Measurements from ENCODE around the gene MIAT. TPM values are rescaled to one million over a fixed set of nuclear protein-coding genes. Genes with fewer than 3 reads are reported as not detected.

Gene MIAT
- total RNA-seq, 1 donor from 2014 or later, result 7.0 TPM

GRCh38 chr22:26663374-26663923 lies 6.1 kb downstream of the MIAT start:
- no peak for DNase-seq (ENCODE audit: low spot score in 2 of 2, unreplicated experiment in 2 of 2)
- Mint-ChIP-seq H3K4me1 (peaks cover 6% of the 10 kb centered on the region), H3K9me3 (no peaks in the 10 kb centered on the region), H3K36me3 (no peaks in the 10 kb centered on the region), H3K27ac (no peak overlapping the region), H3K27me3 (ENCODE audit: low read depth) (peaks cover 25% of the 10 kb centered on the region), H3K4me3 (no peak overlapping the region)
- TF ChIP-seq CTCF (IDR thresholded peaks at IDR 0.05; ENCODE audit: unreplicated experiment), result no peak

- DNase-seq (ENCODE audit: low spot score in 2 of 2, unreplicated experiment in 2 of 2), result no peak
Measured at GRCh38 chr22:26665813-26666231, 8.4 kb downstream of the MIAT start.

GRCh38 chr22:26667140-26667539 lies 9.8 kb downstream of the MIAT start:
- Mint-ChIP-seq H3K4me3 (no peak overlapping the region), H3K27ac (no peak overlapping the region), H3K4me1 (peaks cover 4% of the 10 kb centered on the region), H3K36me3 (no peaks in the 10 kb centered on the region), H3K9me3 (no peaks in the 10 kb centered on the region), H3K27me3 (ENCODE audit: low read depth) (peaks cover 5% of the 10 kb centered on the region)
- no peak for TF ChIP-seq CTCF (IDR thresholded peaks at IDR 0.05; ENCODE audit: unreplicated experiment)
- DNase-seq (ENCODE audit: low spot score in 2 of 2, unreplicated experiment in 2 of 2), result no peak

More at GRCh38 chr22:26665813-26666231, 8.4 kb downstream of the MIAT start:
- no peaks in the 10 kb centered on the region for H3K36me3 Mint-ChIP-seq
- H3K4me1 Mint-ChIP-seq, result no peaks in the 10 kb centered on the region
- H3K9me3 Mint-ChIP-seq, result no peaks in the 10 kb centered on the region
- TF ChIP-seq CTCF (IDR thresholded peaks at IDR 0.05; ENCODE audit: unreplicated experiment), result no peak
- H3K4me3 Mint-ChIP-seq, result no peak overlapping the region
- no peak overlapping the region for H3K27ac Mint-ChIP-seq
- H3K27me3 Mint-ChIP-seq (ENCODE audit: low read depth), result peaks cover 11% of the 10 kb centered on the region

GRCh38 chr22:26669060-26669481 lies 11.7 kb downstream of the MIAT start:
- no peaks in the 10 kb centered on the region for H3K9me3 Mint-ChIP-seq
- peak; percentile 33 for TF ChIP-seq CTCF (IDR thresholded peaks at IDR 0.05; ENCODE audit: unreplicated experiment)
- H3K4me3 Mint-ChIP-seq, result no peak overlapping the region
- H3K36me3 Mint-ChIP-seq, result no peaks in the 10 kb centered on the region
- DNase-seq (ENCODE audit: low spot score in 2 of 2, unreplicated experiment in 2 of 2), result no peak
- H3K4me1 Mint-ChIP-seq, result peaks cover 20% of the 10 kb centered on the region
- no peak overlapping the region for H3K27ac Mint-ChIP-seq
- peaks cover 1% of the 10 kb centered on the region for H3K27me3 Mint-ChIP-seq (ENCODE audit: low read depth)

GRCh38 chr22:26670459-26670858 lies 13.1 kb downstream of the MIAT start:
- Mint-ChIP-seq H3K27ac (no peak overlapping the region), H3K36me3 (no peaks in the 10 kb centered on the region), H3K4me1 (peaks cover 32% of the 10 kb centered on the region), H3K4me3 (no peak overlapping the region), H3K27me3 (ENCODE audit: low read depth) (peaks cover 1% of the 10 kb centered on the region), H3K9me3 (no peaks in the 10 kb centered on the region)
- TF ChIP-seq CTCF (IDR thresholded peaks at IDR 0.05; ENCODE audit: unreplicated experiment), result no peak
- no peak for DNase-seq (ENCODE audit: low spot score in 2 of 2, unreplicated experiment in 2 of 2)

Measured in mesothelial cell of epicardium (in vitro differentiated cells).